Measurements from ENCODE around the gene HNRNPUL1. TPM values are rescaled to one million over a fixed set of nuclear protein-coding genes. Genes with fewer than 3 reads are reported as not detected.

Gene HNRNPUL1
- total RNA-seq, 2 experiments from 2014 or later = 367 to 388 TPM

- intact Hi-C loops (cut with DNase I, micrococcal nuclease) = loop anchor here (1.0 to 5.0 kb wide), 3 partner anchors 24 to 67 kb away; partner anchors contain the start of genes B9D2 (in 1 of the 2) and TGFB1 (in 1 of the 2)
- ChIA-PET CTCF (interaction anchor here (0.7 to 4.2 kb wide), 5 partner anchors 10 to 65 kb away, joined by 3 to 30 read pairs (median 4); partner anchors contain the start of genes HNRNPUL1 and TGFB1), POLR2A (interaction anchor here (1.0 to 5.6 kb wide), 5 partner anchors 15 to 65 kb away, joined by 3 to 106 read pairs (median 19); partner anchors contain the start of genes B9D2, HNRNPUL1 and TGFB1)
- no peaks in the 10 kb centered on the region for H3K9me3 ChIP-seq (ENCODE audit: control insufficient read depth in 1 of 2, insufficient read depth in 1 of 2, low read length in 2 of 2)
- peak overlapping the region; percentile 64 to 89 for H3K27ac ChIP-seq (ENCODE audit: low read depth in 1 of 2, low read length in 2 of 2)
- DNase-seq (peak in 2 of 14 experiments; percentile 57 to 67), ATAC-seq (ENCODE audit: poor library complexity) (no peak)
- H3K9me3 Mint-ChIP-seq = no peaks in the 10 kb centered on the region
- H3K27me3 Mint-ChIP-seq = no peaks in the 10 kb centered on the region
- peaks cover 55% of the 10 kb centered on the region for H3K36me3 ChIP-seq (ENCODE audit: insufficient read depth, low read length)
- H3K27me3 ChIP-seq (ENCODE audit: control insufficient read depth in 1 of 2, insufficient read depth in 2 of 2, low read length in 2 of 2) = no peaks in the 10 kb centered on the region
- H3K4me3 Mint-ChIP-seq = peak overlapping the region; percentile 82
- TF ChIP-seq CTCF (IDR thresholded peaks at IDR 0.05) = no peak
- peak overlapping the region; percentile 97 for H3K27ac Mint-ChIP-seq
- H3K36me3 Mint-ChIP-seq (ENCODE audit: low read depth) = peaks cover 75% of the 10 kb centered on the region
- peaks cover 76% of the 10 kb centered on the region for H3K4me1 Mint-ChIP-seq (ENCODE audit: low read depth)
- H3K4me3 ChIP-seq (ENCODE audit: low read length) = no peak overlapping the region
- H3K4me1 ChIP-seq (ENCODE audit: insufficient read depth, low read length) = peaks cover 95% of the 10 kb centered on the region
These were observed 64.7 kb downstream of the HNRNPUL1 start for GRCh38 chr19:41328842-41329225.

DNA sequence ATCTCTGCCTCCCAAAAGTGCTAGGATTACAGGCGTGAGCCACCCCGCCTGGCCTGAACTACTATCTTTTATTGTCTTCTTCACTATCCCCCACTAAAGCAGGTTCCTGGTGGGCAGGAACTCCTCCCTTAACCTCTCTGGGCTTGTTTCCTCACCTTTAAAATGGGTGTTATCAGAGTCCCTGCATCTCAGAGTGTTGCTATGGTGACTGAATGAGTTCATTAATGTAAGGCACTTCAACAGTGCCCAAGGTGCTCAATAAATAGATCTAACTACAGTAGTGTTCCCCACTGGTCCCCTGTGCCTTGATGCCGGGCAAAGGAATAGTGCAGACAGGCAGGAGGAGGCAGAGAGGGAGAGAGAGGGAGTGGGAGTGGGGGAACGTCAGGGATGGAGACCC is 66.3 kb downstream of the HNRNPUL1 start:
- Histone ChIP-seq H3K36me3 (ENCODE audit: insufficient read depth, low read length) (peaks cover 65% of the 10 kb centered on the region), H3K9me3 (ENCODE audit: control insufficient read depth in 1 of 2, insufficient read depth in 1 of 2, low read length in 2 of 2) (no peaks in the 10 kb centered on the region), H3K4me1 (ENCODE audit: insufficient read depth, low read length) (peaks cover 94% of the 10 kb centered on the region), H3K27me3 (ENCODE audit: control insufficient read depth in 1 of 2, insufficient read depth in 2 of 2, low read length in 2 of 2) (no peaks in the 10 kb centered on the region), H3K27ac (ENCODE audit: low read depth in 1 of 2, low read length in 2 of 2) (no peak overlapping the region), H3K4me3 (ENCODE audit: low read length) (no peak overlapping the region)
- H3K36me3 Mint-ChIP-seq (ENCODE audit: low read depth) = peaks cover 78% of the 10 kb centered on the region
- ChIA-PET CTCF (no interaction called here), POLR2A (interaction anchor here (5.6 kb wide), 1 partner anchor 21 kb away, joined by 106 read pairs; the partner anchor contains the start of gene TGFB1)
- H3K4me1 Mint-ChIP-seq (ENCODE audit: low read depth) = peaks cover 65% of the 10 kb centered on the region
- intact Hi-C loops (cut with DNase I, micrococcal nuclease) = no loop called here
- ATAC-seq (ENCODE audit: poor library complexity) (no peak), DNase-seq (peak in 3 of 14 experiments; percentile 30 to 43 (median 40))
- H3K4me3 Mint-ChIP-seq = peak overlapping the region; percentile 78
- H3K27ac Mint-ChIP-seq = peak overlapping the region; percentile 81
- TF ChIP-seq CTCF (IDR thresholded peaks at IDR 0.05) = no peak
- no peaks in the 10 kb centered on the region for H3K9me3 Mint-ChIP-seq
- H3K27me3 Mint-ChIP-seq = no peaks in the 10 kb centered on the region

DNA sequence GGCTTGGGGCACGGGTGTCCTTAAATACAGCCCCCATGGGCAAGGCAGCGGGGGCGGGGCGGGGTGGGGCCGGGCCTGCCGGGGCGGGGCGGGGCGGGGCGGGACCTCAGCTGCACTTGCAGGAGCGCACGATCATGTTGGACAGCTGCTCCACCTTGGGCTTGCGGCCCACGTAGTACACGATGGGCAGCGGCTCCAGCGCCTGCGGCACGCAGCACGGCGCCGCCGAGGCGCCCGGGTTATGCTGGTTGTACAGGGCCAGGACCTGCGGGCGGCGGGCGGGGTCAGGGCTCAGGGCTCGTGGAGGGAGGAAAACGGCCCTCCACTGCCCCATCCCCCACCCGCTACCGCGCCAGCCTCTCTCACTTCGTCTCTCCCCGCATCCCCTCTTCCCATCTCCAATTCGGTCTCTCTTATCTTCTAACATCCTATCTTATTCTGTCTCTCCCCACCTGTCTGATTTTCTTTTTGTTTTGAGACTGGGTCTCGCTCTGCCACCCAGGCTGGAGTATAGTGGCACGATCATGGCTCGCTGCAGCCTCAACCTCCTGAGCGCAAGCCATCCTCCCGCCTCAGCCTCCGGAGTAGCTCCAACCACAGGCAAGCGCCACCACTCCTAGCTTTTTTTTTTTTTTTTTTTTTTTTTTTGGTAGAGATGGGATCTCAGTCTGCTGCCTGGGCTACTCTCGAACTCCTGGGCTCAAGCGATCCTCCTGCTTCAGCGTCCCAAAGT is 66.9 kb downstream of the HNRNPUL1 start:
- DNase-seq (peak in 1 of 14 experiments; percentile 46), ATAC-seq (ENCODE audit: poor library complexity) (no peak)
- no peaks in the 10 kb centered on the region for H3K27me3 ChIP-seq (ENCODE audit: control insufficient read depth in 1 of 2, insufficient read depth in 2 of 2, low read length in 2 of 2)
- Mint-ChIP-seq H3K27me3 (no peaks in the 10 kb centered on the region), H3K4me3 (peak overlapping the region; percentile 53), H3K9me3 (no peaks in the 10 kb centered on the region), H3K4me1 (ENCODE audit: low read depth) (peaks cover 63% of the 10 kb centered on the region), H3K36me3 (ENCODE audit: low read depth) (peaks cover 80% of the 10 kb centered on the region), H3K27ac (peak overlapping the region; percentile 81)
- peaks cover 71% of the 10 kb centered on the region for H3K36me3 ChIP-seq (ENCODE audit: insufficient read depth, low read length)
- H3K4me3 ChIP-seq (ENCODE audit: low read length) = no peak overlapping the region
- H3K9me3 ChIP-seq (ENCODE audit: control insufficient read depth in 1 of 2, insufficient read depth in 1 of 2, low read length in 2 of 2) = no peaks in the 10 kb centered on the region
- intact Hi-C loops (cut with DNase I, micrococcal nuclease) = no loop called here
- no peak for TF ChIP-seq CTCF (IDR thresholded peaks at IDR 0.05)
- peaks cover 94% of the 10 kb centered on the region for H3K4me1 ChIP-seq (ENCODE audit: insufficient read depth, low read length)
- ChIA-PET POLR2A (interaction anchor here (5.6 kb wide), 1 partner anchor 21 kb away, joined by 106 read pairs; the partner anchor contains the start of gene TGFB1), CTCF (interaction anchor here (0.6 to 0.7 kb wide), 3 partner anchors 73 to 958 kb away, joined by 3 read pairs; no protein-coding TSS in a partner anchor)
- no peak overlapping the region for H3K27ac ChIP-seq (ENCODE audit: low read depth in 1 of 2, low read length in 2 of 2)

All from CD4-positive, alpha-beta T cell (primary cell).